ENCODE results near the gene TPSAB1.
"Not testable (repeated sequence)": the region's sequence is repeated elsewhere in the genome, so short reads cannot be mapped to it uniquely, and the experiment has no call there.

Gene TPSAB1

DNA sequence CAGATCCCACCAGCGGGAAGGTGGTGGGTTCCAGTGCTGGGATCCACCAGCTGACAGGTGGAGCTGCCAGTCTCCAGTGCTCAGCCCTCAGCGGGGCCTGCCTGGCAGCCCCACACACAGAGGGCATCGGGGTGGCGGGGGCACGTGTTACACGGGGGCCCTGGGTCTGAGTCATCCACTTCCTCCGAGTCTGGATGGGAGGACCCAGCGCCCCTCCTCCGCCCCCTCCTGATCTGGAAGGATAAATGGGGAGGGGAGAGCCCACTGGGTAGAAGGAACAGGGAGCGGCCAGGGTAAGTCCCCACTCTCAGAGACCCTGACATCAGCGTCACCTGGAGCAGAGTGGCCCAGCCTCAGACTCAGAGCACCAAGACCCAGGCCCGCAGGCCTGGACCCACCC is at the start of gene TPSAB1:
TSS of gene TPSAB1 (plus strand) at position 270 of the 400 bp plus-strand sequence. CDS start 234 bp downstream, outside the sequence.
- not testable (repeated sequence) for DNase-seq

DNA sequence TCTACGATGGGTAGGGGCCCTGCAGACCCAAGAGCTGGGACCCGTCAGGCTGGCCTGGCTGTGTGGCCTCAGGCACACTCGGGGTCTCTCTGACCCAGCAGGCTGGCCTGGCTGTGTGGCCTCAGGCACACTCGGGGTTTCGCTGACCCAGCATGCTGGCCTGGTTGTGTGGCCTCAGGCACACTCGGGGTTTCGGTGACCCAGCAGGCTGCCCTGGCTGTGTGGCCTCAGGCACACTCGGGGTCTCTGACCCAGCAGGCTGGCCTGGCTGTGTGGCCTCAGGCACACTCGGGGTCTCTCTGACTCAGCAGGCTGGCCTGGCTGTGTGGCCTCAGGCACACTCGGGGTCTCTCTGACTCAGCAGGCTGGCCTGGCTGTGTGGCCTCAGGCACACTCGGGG is 49.7 kb upstream of the TPSAB1 start:
- not testable (repeated sequence) for DNase-seq

DNA sequence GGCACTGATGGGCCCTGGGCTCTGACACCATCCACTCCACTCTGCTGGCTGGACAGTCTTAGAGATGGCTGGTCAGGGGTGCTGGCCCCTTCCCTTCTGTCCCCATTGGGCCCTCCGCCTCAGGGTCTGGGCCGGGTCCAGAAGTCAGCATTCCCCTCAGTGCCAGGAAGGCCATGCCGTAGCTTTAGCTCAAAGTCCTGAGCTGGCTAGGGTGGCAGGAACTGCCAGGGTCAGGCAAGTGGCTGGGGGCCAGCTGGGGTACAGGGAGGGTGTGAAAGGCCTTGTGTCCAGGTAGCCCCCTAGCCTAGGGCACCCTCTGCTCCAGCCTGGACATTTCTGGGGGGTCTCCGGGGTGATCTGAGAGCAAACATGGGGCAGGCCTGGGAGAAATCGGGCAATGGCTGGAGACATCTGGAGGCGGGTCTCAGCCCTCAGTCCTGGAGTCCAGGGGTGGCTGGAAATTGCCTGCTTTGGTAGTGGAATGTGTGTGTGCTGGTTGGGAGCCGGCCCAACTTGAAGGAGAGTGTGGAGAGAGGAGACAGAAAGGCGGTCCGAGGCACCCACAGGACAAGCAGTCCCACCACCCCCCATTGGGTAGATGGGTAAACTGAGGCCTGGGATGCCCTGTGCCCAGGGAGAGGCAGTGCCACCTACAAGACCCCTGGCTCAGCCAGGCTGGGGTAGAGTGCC is 48.0 kb upstream of the TPSAB1 start:
- DNase-seq = no peak

DNA sequence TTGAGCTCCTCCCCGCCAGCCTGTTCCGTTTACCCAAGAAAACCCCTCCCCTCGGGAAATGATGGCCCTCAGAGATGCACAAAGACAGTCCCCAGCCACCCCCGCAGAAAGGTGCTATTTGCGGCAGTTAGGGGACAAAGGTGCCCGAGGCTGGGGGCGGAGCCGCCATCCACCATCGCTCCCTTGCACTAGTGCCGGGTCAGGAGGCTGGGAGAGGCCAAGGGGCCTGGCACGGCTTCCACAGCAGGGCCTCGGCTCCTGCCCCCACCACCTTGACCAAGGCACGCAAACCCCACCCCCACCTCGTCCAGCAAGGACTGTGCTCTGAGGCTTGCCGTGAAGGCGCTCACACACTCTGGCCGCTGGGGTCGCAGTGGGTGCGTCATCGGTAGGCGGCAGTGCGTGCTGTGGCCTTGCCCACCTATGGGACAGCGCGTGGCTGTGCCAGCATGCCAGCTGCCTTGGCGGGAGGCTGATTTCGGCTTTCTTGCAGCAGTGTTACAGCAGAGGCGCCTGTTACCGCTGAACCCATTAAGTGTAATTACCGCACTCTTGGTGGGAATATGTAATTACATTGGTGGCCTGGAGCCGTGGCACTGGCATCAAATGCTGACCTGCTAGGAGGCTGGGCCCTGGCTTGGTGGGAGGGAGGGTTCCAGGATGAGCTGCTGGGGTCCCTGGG is 47.2 kb upstream of the TPSAB1 start:
- DNase-seq = no peak

DNA sequence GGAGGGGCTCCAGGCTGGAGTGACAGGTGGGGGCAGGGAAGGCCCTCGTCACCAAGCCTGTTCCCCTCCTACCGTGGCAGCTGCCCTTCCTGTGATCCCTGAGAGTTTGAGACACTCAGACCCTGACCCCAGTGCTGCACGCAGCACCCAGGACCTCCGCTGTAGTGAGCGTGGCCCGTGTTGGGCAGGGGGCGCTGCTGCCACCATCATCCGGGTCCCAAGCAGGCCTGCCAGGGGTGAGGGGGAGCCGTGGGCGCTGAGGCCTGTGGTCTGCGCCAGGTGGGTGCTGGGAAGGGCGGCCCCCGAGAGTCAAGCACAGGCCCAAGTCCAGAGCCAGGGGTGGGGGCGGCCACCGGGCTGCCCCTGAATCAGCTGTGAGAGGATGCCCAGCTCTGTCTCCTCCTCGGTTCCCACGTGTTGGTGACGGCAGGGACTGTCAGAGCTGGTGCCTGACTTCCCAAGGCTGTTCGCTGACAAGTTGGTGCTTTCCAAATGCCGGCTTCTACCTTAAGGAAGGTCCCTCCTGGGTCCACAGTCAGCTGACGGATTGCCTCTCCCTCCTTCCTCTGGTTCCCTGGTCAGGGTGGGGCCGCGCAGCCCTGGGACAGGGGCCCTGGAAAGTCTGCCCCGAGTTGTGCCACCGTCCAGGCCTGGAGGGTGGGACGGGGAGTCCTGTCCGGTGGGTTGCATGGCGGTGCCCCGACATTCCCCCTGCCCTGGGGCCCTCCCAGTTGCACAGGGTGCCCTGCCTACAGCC is 46.5 kb upstream of the TPSAB1 start:
- DNase-seq = no peak

DNA sequence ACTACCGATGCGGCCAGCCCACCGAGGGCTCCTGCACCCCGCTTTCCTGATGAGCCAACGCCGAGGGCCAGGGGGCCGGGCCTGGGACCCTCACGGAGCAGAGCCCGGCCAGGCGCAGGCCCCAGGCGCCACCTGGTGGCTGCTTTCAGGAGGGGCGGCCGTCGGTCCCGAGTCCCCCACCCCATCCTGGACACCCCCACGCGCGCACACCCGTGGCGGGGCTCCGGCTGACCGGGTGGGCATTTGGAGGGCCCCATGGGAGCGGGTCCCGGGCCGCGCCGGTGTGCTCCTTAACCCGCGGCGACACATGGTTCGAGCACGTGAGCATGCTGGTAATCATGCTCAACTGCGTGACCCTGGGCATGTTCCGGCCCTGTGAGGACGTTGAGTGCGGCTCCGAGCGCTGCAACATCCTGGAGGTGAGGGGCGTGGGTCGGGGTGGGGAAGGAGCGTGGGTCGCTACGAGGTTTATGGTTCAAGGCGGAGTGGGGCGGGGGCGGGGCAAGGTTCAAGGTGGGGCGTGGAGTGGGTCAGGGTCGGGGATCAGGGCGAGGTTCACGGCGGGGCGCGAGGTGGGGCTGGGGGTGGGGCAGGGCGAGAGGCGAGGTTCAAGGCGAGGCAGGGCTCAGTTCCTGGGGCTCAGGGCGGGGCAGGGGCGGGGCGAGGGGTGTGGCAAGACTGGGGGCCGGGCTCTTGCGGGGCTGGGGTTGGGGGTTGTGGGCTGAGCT is 45.7 kb upstream of the TPSAB1 start:
- no peak for DNase-seq

DNA sequence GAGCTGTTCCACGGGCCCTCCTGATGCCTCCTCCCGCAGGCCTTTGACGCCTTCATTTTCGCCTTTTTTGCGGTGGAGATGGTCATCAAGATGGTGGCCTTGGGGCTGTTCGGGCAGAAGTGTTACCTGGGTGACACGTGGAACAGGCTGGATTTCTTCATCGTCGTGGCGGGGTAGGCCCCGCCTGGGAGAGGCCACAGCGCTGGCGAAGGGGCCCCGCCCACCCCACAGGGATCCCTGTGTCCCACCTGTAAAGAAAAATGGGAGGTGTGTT is 45.2 kb upstream of the TPSAB1 start:
- no peak for DNase-seq

DNA sequence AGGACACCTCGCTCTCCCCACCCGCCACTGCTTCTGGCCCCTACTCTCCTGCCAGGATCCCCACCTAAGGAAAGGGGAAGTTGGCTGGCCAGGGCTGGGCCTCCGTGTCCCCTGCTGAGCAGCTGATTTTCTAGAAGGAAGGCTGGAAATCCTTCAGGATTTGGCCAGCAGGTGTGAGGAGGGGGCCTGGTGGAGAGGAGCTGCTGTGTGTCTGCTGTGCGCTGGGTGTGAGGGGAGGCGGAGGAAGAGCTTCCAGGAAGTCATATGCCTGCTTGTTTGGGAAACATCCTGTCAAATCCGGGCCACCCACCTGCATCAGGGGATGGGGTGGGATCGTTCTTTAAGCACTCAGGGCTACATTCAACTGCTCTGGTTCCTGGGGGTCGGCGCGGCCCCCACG is 44.0 kb upstream of the TPSAB1 start:
- no peak for DNase-seq

DNA sequence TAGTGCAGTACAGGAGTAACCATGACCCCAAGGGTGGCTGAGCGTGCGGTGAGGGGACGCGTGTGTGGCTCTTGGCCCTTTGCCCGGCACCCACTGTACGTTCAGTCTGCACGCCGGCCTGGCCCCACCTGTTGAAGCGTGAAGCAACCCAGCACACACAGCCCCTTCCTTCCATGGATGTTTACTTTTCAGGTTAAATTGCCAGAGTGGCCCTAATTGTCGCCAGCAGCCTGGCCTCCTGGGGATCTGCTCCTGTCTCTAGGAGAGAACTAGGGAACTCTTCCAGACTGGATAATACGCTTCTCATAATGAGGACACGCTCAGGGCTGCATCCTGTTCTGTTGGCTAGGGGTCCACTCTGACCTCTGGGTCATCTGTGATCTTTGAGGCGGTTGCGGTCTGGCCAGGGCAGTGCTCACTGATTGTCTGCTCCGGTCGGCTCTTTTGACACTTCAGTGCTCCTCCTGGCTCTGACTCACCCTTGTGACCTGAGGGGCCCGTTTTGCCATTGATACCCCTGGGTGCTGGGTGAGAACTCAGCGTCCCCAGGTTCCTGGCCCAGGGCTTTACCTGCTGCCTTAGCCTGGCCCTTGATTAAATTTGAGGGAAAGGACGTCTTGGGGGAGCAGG is 43.2 kb upstream of the TPSAB1 start:
- no peak for DNase-seq

DNA sequence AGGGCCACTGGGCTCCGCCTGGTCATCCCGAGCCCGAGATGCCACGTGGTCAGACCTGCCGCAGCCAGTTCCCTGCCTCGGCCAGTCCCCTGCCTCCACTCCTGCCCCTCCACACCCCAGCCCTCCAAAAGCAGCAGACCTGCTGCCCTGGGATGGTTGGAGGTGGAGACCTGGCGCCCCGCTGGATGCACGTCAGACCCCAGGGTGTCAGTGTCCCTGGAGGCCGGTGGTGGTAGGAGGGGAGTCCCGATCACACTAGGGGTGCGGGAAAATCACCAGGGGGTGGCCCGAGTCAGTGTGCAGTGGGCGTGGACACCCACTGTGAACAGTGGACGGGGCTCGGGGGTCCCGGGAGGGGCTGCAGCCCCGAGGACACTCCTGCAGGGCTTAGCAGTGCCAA is 42.3 kb upstream of the TPSAB1 start:
- DNase-seq = no peak

DNA sequence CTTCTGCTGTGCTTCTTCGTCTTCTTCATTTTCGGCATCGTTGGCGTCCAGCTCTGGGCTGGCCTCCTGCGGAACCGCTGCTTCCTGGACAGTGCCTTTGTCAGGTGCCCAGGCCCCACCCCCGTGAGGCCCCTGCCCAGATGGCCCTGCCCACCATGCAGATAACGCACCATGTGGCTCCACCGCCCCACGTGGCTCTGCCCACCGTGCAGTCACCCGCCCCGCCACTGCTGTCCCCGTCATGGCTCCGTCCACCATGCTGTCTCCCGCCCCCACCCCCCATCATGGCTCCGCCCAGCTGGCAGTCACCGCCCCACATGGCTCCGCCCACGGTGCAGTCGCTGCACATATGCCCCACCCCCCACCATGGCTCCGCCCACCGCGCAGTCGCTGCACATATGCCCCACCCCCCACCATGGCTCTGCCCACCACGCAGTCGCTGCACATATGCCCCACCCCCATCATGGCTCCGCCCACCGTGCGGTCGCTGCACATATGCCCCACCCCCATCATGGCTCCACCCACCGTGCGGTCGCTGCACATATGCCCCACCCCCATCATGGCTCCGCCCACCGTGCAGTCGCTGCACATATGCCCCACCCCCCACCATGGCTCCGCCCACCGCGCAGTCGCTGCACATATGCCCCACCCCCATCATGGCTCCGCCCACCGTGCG is 41.7 kb upstream of the TPSAB1 start:
- not testable (repeated sequence) for DNase-seq

DNA sequence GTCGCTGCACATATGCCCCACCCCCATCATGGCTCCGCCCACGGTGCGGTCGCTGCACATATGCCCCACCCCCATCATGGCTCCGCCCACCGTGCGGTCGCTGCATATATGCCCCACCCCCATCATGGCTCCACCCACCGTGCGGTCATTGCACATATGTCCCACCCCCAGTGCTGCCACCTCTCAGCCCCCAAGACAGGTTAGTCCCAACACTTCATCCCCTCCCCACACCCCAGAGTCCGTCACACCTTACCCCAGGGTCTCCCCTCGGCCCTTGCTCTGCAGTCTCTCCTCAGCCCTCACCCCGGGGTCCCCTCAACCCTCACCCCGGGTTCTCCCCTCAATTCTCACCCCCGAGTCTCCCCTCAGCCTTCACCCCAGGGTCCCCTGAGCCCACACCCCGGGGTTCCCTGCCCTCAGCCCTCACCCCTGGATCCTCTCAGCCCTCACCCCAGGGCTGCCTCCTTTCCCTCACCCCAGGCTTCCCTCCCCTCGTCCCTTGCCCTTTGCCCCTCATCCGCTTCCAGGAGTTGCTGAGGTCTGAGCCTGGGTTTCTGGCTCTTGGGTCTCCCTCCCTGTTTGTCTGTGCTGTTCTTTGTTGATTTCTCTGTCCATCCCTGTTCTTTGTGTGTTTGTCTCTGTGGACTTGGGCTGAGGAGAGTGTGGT is 41.0 kb upstream of the TPSAB1 start:
- no peak for DNase-seq

DNA sequence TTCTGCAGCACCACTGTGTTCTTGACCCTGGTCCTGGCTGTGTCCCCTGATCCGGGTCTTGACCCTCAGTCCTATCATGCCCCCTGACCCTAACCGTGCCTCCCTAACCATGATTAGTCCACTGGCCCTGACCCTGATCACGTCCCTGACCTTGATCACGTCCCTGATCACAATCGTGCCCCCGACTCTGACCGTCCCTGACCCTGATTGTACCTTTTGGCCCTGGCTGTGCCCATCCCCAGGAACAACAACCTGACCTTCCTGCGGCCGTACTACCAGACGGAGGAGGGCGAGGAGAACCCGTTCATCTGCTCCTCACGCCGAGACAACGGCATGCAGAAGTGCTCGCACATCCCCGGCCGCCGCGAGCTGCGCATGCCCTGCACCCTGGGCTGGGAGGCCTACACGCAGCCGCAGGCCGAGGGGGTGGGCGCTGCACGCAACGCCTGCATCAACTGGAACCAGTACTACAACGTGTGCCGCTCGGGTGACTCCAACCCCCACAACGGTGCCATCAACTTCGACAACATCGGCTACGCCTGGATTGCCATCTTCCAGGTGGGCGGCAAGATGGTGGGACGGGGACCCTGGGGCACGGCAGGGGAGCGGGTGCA is 40.4 kb upstream of the TPSAB1 start:
- DNase-seq = no peak

DNA sequence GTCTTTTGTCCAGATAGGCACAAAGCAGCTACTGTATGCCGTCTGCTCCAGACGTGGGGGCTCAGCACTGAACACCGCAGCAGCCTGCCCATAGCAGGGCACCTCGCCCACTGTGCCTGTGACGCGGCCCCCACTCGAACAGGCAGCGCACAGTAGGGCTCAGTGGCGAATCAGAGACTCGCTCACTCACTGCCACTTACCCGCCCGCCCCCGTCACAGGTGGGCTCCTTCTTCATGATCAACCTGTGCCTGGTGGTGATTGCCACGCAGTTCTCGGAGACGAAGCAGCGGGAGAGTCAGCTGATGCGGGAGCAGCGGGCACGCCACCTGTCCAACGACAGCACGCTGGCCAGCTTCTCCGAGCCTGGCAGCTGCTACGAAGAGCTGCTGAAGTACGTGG is 39.1 kb upstream of the TPSAB1 start:
- DNase-seq = no peak

DNA sequence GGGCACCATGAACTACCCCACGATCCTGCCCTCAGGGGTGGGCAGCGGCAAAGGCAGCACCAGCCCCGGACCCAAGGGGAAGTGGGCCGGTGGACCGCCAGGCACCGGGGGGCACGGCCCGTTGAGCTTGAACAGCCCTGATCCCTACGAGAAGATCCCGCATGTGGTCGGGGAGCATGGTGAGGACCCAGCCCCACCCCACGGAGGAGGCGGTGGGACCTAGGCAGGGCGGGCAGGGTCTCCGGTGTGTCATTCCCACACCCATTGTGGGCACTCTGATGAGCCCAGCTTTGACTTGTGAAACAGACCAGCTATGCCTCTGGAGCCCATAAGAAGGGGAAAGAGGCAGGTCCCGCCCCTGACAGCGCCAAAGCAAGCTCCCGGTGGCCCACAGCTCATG is 38.2 kb upstream of the TPSAB1 start:
- no peak for DNase-seq

DNA sequence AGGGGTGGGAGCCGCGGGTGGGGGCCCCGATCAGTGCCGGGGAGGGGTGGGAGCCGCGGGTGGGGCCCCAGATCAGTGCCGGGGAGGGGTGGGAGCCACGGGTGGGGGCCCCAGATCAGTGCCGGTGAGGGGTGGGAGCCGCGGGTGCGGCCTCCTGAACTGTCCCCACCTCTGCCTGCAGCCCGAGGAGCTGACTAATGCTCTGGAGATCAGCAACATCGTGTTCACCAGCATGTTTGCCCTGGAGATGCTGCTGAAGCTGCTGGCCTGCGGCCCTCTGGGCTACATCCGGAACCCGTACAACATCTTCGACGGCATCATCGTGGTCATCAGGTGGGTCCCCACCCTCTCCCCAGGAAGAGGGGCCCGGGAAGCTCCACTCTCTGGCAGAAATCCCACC is 35.6 kb upstream of the TPSAB1 start:
- no peak for DNase-seq

DNA sequence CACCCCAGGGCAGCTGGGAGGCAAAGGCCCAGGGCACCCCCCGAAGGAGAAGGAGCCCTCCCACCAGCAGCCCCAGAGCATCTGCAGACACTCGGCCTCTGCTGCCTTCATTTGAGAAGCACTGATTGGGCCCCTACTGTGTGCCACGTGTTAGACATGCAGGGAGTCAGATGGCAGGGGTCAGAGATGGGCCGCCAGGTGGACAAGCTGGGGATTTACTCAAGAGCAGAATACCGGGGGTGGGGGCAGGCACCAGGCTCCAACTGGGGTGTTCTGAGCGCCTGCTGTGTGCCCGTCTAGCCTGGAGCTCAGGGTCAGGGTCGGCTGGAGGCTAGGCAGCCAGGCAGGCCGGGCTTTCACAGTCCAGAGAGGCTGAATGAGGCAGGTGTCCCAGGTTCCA is 34.2 kb upstream of the TPSAB1 start:
- no peak for DNase-seq

DNA sequence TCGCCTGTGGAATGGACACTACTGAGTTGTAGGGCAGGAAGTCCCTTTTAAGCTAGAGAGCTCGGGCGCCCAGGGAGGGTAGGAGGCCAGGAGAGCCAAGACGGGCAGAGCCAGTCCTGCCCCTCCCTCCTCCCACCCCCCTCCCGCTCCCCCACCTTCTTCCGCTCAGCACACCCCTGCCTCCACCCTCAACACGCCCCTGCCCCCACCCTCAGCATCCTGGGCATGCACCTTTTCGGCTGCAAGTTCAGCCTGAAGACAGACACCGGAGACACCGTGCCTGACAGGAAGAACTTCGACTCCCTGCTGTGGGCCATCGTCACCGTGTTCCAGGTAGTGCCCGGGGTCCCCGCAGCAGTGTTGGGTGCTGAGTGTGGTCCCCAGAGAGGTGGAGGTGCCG is 33.7 kb upstream of the TPSAB1 start:
- DNase-seq = no peak

DNA sequence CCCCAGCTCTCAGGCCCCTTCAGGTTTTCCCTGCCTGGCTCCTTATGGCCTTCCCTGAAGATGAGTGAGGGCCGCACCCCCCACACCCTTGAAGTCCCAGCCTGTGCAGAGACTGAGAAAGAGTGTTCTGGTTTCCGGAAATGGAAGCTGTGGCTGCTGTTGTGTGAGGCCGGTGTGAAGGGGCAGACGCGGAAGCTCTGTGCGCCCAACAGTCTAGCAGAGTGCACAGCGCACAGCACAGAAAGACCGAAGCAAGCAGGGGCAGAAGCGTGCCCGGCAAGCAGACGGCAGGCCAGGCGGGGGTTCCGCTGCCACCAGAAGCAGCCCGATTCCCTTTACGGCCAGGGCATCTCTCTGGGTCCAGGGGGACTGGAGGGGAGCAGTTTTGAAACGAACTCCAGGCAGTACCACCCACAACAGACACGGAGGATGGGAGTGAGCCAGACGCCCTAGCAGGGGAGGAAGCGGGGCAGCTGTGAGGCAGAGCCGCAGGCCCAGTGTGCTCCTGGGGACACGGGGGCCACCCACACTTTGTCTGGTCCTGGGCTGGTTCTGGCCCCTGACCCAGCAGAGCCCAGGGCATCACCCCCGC is 32.2 kb upstream of the TPSAB1 start:
- no peak for DNase-seq

DNA sequence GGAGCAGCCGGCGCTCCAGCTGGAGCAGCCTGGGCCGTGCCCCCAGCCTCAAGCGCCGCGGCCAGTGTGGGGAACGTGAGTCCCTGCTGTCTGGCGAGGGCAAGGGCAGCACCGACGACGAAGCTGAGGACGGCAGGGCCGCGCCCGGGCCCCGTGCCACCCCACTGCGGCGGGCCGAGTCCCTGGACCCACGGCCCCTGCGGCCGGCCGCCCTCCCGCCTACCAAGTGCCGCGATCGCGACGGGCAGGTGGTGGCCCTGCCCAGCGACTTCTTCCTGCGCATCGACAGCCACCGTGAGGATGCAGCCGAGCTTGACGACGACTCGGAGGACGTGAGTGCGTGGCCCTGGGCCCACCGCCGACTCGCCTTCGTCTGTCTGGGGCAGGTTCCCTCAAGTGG is 31.4 kb upstream of the TPSAB1 start:
- no peak for DNase-seq

DNA sequence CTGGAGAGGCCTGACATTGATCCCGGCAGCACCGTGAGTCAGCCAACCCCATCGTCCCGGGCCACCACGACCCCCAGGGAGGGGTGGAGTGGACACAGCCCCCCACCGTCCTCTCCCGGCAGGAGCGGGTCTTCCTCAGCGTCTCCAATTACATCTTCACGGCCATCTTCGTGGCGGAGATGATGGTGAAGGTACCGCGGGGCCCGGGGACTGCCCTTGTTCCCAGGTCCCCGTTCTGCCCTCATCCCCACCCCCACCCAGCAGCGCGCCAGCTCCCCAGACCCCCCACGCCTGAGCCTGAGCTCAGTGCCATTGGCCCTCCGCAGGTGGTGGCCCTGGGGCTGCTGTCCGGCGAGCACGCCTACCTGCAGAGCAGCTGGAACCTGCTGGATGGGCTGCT is 30.0 kb upstream of the TPSAB1 start:
- DNase-seq = no peak

All from OCI-M1 (cell line).